Motor neuron (in vitro differentiated cells): Measurements from ENCODE around the gene KCNH8. TPM values are rescaled to one million over a fixed set of nuclear protein-coding genes. Genes with fewer than 3 reads are reported as not detected.

Experiments used
- ATAC-seq, 8 experiments: fragments of 200-7000 bp; cut with Tn5 transposase; replicated peaks in 6 of 8; 2 replicates each; pipeline ENCODE4 v1.8.0; 2021; ENCODE audit warnings: mild to moderate bottlenecking in 8 of 8, moderate library complexity in 8 of 8
- H3K27ac ChIP-seq, 2 donors: fragments of 250-450 bp; sonication (Bioruptor Pico); 2 replicates each; pipeline ENCODE4 v1.9.0; 2021; ENCODE audit warnings: antibody characterized with exemption in 2 of 2, mild to moderate bottlenecking in 2 of 2, moderate library complexity in 1 of 2
- H3K4me1 ChIP-seq, 2 donors: fragments of 250-450 bp; sonication (Bioruptor Pico); replicated peaks in 1 of 2; 2 replicates each; pipeline ENCODE4 v1.6.1; 2021; ENCODE audit warnings: antibody characterized with exemption in 2 of 2, mild to moderate bottlenecking in 2 of 2, moderate library complexity in 1 of 2
- H3K4me3 ChIP-seq, 5 donors: fragments of 250-450 bp; sonication (Bioruptor Pico); 2 replicates each; pipeline ENCODE4 v1.9.0; 2021; ENCODE audit warnings: antibody characterized with exemption in 5 of 5, mild to moderate bottlenecking in 5 of 5, moderate library complexity in 4 of 5
- WGBS, 10 experiments: fragments of 450-650 bp; shearing (Covaris generic); methylation state at CpG; one replicate each; pipeline ENCODE4 v1.0.0; 2022; 5-methylcytosine and 5-hydroxymethylcytosine counted together
- in situ Hi-C, 9 experiments: fragments of 400-800 bp; cut with MboI; loops; one replicate each; pipeline ENCODE4 v1.15.0; 2021; ENCODE audit warnings: low sequenced_read_pairs in 9 of 9, low pct_unique_long_range_greater_than_20kb in 2 of 9; ENCODE audit not compliant: unreplicated experiment in 9 of 9
- total RNA-seq, 8 experiments: library from RNA; unstranded; fragments of 300-600 nt; gene quantifications; 2 replicates each; pipeline versions ENCODE4 v1.2.3 to v1.2.4, GENCODE V29; 2022

KCNH8 gene
- total RNA-seq, 8 experiments from 2014 or later: 0.20 to 16.2 (median 6.9) TPM

DNA sequence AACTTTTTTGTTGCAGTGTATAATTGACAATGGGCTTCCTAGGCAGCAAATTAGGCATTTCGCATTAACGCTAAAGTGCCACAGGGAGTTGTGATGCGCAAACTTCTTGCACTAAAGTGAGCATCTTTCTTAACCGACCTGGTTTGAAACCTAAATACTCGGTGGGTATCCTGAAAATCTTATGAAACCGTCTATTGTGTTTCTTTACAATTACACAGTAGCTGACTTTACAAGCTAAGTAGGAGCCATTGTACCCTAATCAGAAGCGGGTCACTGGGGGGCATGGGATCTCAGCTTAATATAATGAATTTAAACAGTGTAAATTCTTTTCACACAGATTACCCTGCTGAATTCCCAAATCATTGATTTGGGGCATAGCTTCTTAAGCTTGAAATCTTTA lies 328.0 kb downstream of the KCNH8 start:
- in situ Hi-C loops: no loop called here
- Histone ChIP-seq H3K27ac (no peak overlapping the region), H3K4me1 (peaks cover 0 to 17% of the 10 kb centered on the region in 2 donors), H3K4me3 (no peak overlapping the region)
- WGBS, 10 experiments: 0 to 66% (median 50%) methylated on average over 1 to 7 of the region's 7 CpGs; no CpG with 5 or more reads in 2 of the 10 experiments
- no peak for ATAC-seq

DNA sequence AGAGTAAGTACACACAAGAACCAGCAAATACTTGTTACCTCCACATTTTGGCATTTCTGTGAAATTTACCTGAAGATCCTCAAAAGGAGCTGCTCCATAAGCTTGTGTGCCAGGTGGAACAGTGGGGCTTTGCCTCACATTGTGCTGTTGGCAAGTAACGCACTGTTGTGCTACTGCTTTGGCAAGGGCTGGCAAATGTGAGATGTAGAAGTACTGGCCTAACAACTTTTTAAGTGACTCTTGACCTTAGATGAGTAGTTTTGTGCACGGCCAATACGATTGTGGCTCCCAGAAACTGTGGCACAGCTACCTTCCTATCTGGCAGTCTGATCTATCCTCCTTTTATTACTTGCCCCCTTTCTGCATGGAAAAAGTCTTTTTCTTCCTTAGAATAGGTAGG lies 337.0 kb downstream of the KCNH8 start:
- in situ Hi-C loops: no loop called here
- Histone ChIP-seq H3K4me1 (no peaks in the 10 kb centered on the region), H3K4me3 (no peak overlapping the region), H3K27ac (no peak overlapping the region)
- WGBS, 10 experiments: 7 to 100% (median 70%) methylated on average over 1 to 3 of the region's 3 CpGs; no CpG with 5 or more reads in 5 of the 10 experiments
- ATAC-seq: no peak

DNA sequence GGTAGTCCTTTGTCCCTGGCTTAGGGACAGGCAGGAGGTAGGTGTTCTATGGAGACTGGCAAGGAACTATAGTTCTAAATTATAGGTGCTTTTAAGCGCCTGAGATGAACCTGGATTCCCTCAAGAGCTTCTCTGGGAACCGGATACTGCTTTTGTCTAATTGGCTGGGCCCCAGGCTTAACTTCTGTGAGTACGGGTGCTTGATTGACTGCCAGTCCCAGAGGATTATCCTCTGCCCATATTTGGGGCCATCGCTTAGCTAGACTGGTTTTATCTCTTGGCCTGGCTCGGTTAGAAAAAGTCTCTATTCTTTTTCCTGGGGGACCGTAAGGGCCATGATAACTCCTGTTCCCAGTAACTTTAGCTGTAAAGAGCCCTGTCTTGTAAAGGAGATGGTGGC lies 339.1 kb downstream of the KCNH8 start:
- 18 to 98% (median 68%) methylated on average over 1 to 6 of the region's 6 CpGs; no CpG with 5 or more reads in 2 of the 10 experiments for WGBS, 10 experiments
- in situ Hi-C loops: no loop called here
- Histone ChIP-seq H3K4me1 (no peaks in the 10 kb centered on the region), H3K4me3 (no peak overlapping the region), H3K27ac (no peak overlapping the region)
- no peak for ATAC-seq

DNA sequence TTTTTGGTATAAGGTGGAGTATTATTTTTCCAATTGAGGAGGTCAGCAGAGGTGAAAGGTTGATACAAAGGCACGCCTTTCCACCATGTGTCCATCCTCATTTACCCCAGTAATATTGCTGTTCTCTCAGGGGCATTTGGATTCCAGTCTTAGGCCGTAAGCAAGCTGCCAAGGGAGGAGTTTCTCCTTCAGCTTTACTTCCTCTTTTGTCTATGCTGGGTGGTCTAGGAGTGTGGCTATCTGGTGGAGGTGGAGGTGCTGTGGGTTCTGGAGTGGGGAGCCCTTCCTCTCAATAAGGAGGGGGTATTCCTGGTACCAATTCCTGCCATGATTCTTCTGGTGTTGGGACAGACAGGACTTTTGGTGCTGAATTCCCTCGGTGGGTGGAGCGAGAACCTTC lies 340.6 kb downstream of the KCNH8 start:
- Histone ChIP-seq H3K27ac (no peak overlapping the region), H3K4me3 (no peak overlapping the region), H3K4me1 (no peaks in the 10 kb centered on the region)
- no peak for ATAC-seq
- 23 to 100% (median 87%) methylated on average over 1 to 3 of the region's 4 CpGs; no CpG with 5 or more reads in 4 of the 10 experiments for WGBS, 10 experiments
- in situ Hi-C loops: no loop called here

DNA sequence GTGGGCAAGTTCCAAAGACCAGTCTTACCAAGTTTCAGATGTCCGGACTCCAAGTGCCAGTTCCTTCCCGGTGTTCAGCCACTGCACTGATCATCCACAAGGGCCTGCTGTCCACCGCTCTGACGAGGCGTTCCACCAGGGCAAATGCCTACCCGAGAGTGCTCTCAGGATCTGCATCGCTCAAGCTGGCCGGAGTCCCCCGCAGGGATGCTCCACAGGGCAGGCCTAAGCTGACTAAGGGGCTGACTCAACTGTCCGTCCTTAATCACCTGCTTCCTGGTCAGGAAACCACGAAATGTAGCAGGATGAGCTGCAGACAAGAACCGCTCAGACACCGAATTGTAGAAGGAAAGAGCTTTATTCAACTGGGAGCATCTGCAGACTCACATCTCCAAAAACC lies 341.6 kb downstream of the KCNH8 start:
- in situ Hi-C loops: no loop called here
- H3K4me1 ChIP-seq: no peaks in the 10 kb centered on the region
- H3K27ac ChIP-seq: no peak overlapping the region
- 73 to 96% (median 90%) methylated on average over 2 to 9 of the region's 13 CpGs; no CpG with 5 or more reads in 5 of the 10 experiments for WGBS, 10 experiments
- no peak overlapping the region for H3K4me3 ChIP-seq
- ATAC-seq: no peak

DNA sequence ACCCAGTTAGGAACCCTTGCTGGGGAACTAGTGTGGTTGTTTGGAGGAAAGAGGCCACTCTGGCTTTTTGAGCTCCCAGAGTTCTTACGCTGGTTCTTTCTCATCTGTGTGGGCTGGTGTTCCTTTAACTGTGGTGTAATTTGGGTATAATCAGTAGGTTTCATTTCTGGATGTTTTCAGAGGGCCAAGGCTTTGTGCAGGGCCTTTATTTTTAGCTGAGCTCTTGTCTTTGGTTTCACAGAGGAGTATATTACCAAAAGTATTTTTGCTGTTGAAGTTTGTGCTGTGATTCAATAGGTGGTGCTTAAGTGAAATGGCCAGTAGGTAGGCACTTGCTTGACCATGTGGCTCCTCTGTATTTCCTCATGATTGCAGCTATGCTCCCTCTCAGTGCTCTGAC lies 357.9 kb downstream of the KCNH8 start:
- 0 to 100% (median 88%) methylated on average over 1 of the region's 1 CpG; no CpG with 5 or more reads in 3 of the 10 experiments for WGBS, 10 experiments
- in situ Hi-C loops: no loop called here
- Histone ChIP-seq H3K4me3 (no peak overlapping the region), H3K4me1 (no peaks in the 10 kb centered on the region), H3K27ac (no peak overlapping the region)
- no peak for ATAC-seq

DNA sequence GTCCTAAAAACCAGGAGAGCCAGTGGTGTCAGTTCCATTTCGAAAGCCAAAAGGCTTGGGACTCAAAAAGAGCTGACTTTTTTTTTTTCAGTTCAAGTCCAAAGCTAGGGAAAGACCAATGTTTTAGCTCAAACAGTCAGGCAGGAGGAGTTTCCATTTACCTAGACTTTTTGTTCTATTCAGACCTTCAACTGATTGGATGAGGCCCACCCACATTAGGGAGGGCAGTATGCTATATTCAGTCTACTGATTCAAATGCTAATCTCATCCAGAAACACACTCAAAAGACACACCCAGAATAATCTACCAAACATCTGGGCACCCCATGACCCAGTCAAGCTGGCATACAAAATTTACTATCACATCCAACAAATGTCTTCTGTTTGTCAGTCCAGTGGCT lies 374.0 kb downstream of the KCNH8 start:
- Histone ChIP-seq H3K27ac (no peak overlapping the region), H3K4me1 (no peaks in the 10 kb centered on the region), H3K4me3 (no peak overlapping the region)
- in situ Hi-C loops: no loop called here
- no peak for ATAC-seq
- WGBS, 10 experiments: 0 to 100% (median 84%) methylated on average over 1 of the region's 1 CpG; no CpG with 5 or more reads in 2 of the 10 experiments

DNA sequence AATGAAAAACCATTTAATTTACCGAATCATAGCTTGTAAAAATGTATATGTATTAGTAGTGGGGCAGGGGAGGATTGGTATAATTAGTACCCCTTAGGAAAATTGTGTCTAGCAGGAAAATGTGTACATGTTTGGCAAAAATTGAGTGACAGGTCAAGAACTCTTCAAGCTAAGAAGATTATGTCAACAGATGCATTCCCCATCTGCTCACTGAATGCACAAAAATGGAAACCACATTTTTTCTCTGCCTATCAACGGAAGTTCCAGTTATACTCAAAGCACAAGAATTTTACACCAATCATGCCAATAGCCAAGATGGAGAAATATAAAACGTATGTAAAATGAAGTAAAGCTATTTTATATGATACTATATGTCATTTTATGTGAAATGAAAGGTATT lies 377.8 kb downstream of the KCNH8 start:
- no peak for ATAC-seq
- WGBS, 10 experiments: 0 to 100% (median 83%) methylated on average over 1 to 3 of the region's 3 CpGs
- H3K4me1 ChIP-seq: no peaks in the 10 kb centered on the region
- in situ Hi-C loops: loop anchor here in 1 of 9 experiments (25.0 kb wide), 1 partner anchor 464 kb away; no protein-coding TSS in a partner anchor
- H3K4me3 ChIP-seq: no peak overlapping the region
- H3K27ac ChIP-seq: no peak overlapping the region

DNA sequence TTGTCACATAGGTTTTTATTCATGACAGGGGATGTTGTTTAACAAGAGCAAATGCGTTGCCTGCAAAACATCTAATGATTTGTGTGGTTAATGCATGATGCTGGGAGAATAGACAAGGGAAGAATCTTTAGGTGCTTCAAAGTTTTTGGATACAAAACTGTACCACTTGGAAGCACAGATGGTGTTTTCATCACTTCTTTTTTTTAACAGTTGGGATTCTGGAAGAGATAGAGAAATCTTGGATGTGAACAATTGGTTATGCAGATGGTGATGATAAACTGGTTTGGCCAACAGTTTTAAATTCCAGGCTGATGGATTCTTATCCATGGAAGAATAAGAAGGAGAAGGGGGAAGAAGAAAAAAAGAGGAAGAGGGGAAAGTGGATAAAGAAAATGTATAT lies 379.4 kb downstream of the KCNH8 start:
- in situ Hi-C loops: loop anchor here in 1 of 9 experiments (25.0 kb wide), 1 partner anchor 465 kb away; no protein-coding TSS in a partner anchor
- ATAC-seq: no peak
- Histone ChIP-seq H3K4me3 (no peak overlapping the region), H3K27ac (no peak overlapping the region), H3K4me1 (no peaks in the 10 kb centered on the region)
- 0 to 100% (median 86%) methylated on average over 1 of the region's 1 CpG; no CpG with 5 or more reads in 3 of the 10 experiments for WGBS, 10 experiments

DNA sequence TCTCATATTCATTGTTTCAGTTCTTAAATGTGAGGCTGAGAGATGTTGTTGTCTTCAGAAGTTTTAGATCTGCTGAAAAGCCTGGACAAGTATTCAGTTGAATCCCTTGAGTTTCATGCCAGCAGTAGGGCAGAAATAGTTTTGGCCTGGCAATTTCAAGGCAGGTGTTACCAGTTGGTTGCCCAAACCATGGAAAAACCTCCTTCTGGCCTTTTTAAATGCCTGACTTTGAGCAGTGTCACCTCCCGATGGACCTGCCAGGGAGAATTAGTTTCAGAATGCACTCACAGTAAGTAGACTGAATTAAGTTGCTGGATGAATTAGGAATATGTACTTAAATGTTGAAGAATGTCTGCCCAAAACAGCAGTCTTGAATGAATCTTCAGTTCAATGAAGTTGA lies 383.1 kb downstream of the KCNH8 start:
- in situ Hi-C loops: loop anchor here in 1 of 9 experiments (25.0 kb wide), 1 partner anchor 469 kb away; no protein-coding TSS in a partner anchor
- no peak for ATAC-seq
- 0 to 83% (median 80%) methylated on average over 1 of the region's 1 CpG; no CpG with 5 or more reads in 5 of the 10 experiments for WGBS, 10 experiments
- Histone ChIP-seq H3K4me3 (no peak overlapping the region), H3K27ac (no peak overlapping the region), H3K4me1 (no peaks in the 10 kb centered on the region)

DNA sequence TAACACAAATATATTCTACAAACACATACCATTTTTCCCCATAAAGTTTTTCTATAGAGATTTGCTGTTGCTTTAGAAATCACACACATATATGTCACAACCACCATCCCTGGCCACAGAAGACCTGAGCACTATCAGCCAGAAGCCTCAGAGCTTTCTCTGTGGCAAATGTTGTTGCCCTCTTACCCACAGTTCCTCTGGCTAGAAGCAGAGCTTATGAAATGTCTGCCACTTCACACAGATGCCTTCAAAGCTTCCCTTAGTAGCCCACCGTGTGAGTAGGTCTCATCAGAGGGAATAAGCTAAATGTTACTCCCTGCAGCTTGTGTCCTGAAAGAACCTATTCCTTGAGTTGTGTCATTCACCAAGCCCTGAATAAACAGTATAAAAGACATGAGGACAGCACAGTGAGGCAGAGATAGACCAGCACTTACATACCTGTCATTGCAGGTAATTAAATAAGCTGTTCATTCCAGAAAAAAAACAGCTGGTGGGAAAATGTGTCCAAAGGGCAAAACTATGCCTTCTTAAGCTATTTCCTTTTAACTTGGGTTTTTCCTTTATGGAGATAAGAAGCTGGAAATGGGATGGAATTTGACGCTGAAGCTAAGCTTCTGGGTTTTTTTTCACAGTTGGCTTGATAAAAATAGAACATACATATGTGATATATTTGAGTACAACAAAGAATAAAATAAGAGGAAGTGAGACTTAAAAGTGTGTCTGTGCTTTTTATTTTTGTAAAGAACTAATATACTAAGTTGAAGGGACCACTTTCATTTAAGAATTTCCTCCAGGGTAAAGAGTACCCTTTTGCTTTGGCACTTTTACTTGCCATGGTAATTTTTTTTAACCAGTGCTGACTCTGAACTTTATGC lies 391.4 kb downstream of the KCNH8 start:
- ATAC-seq: no peak
- no peak overlapping the region for H3K27ac ChIP-seq
- WGBS, 10 experiments: 0 to 100% (median 87%) methylated on average over 1 to 2 of the region's 2 CpGs
- in situ Hi-C loops: loop anchor here in 1 of 9 experiments (25.0 kb wide), 1 partner anchor 477 kb away; no protein-coding TSS in a partner anchor
- no peak overlapping the region for H3K4me3 ChIP-seq
- H3K4me1 ChIP-seq: no peaks in the 10 kb centered on the region

DNA sequence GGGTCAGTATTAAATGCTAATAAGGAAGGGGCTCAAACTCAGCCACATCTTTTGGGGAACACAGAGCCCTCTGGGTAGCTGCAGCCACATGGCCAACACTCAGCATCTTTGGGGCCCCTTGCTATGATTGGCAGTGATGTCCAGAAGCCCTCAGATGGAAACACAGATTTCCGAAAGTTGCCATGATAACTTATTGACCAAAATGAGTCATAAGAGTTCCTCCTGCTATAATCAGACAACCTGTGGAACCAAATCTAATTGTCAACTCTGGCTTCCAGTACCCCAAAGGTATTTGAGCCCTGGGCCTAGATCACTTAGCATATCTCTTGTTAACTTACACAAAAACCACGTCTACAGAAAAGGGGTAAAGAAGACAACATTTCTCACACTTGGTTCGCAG lies 392.2 kb downstream of the KCNH8 start:
- in situ Hi-C loops: loop anchor here in 1 of 9 experiments (25.0 kb wide), 1 partner anchor 478 kb away; no protein-coding TSS in a partner anchor
- no peak overlapping the region for H3K27ac ChIP-seq
- no peak overlapping the region for H3K4me3 ChIP-seq
- no peak for ATAC-seq
- no peaks in the 10 kb centered on the region for H3K4me1 ChIP-seq
- 11 to 100% (median 80%) methylated on average over 1 to 3 of the region's 3 CpGs; no CpG with 5 or more reads in 3 of the 10 experiments for WGBS, 10 experiments

DNA sequence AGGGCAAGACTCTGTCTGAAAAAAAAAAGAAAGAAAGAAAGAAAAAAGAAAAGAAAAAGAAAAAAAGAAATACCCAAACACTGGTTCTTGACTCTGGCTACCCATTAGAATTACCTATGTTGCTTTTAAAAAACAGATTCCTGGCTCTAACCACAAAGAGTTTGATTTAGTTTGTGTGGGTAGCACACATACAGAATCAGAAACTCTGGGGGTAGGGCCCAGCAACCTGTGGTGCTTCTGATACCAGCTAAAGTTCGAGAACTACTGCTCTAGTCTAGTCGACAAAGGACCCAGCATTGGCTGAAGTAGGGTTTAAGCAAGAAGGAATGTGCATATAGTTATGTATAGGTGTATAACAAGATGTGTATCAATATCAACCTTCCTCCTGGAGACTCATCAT lies 393.0 kb downstream of the KCNH8 start:
- Histone ChIP-seq H3K4me3 (no peak overlapping the region), H3K4me1 (no peaks in the 10 kb centered on the region), H3K27ac (no peak overlapping the region)
- WGBS, 10 experiments: 0 to 100% (median 80%) methylated on average over 1 to 2 of the region's 2 CpGs; no CpG with 5 or more reads in 3 of the 10 experiments
- in situ Hi-C loops: loop anchor here in 1 of 9 experiments (25.0 kb wide), 1 partner anchor 479 kb away; no protein-coding TSS in a partner anchor
- no peak for ATAC-seq
